Right lobe of liver (tissue), 6 donors: Measurements from ENCODE around the gene AAMP. TPM values are rescaled to one million over a fixed set of nuclear protein-coding genes. Genes with fewer than 3 reads are reported as not detected.
A peak's percentile ranks its signal among the peaks of the same experiment; 100 is the strongest.

ENCODE experiments used
- ATAC-seq, 4 donors: fragments of 200-7000 bp; cut with Tn5 transposase; one replicate each; pipeline ENCODE4 v1.9.1; 2020; ENCODE audit warnings: mild to moderate bottlenecking in 4 of 4, moderate library complexity in 4 of 4
- DNase-seq, 3 donors: peaks; one replicate each; pipeline ENCODE4 v3.0.0-alpha.2; 2020
- H3K27ac ChIP-seq, 3 donors: fragments of 200-600 bp; one replicate each; pipeline ENCODE4 v1.8.0; 2022
- H3K27me3 ChIP-seq, 2 donors: fragments of 200-600 bp; one replicate each; pipeline ENCODE4 v1.8.0; 2022
- H3K36me3 ChIP-seq, 4 donors: fragments of 200-600 bp; sonication (generic) in 1 of 4; one replicate each; pipeline versions ENCODE4 v1.5.1 to v1.8.0; 2017 to 2022; ENCODE audit warnings: control low read depth in 1 of 4
- H3K4me1 ChIP-seq, 4 donors: fragments of 200-600 bp; sonication (generic) in 1 of 4; one replicate each; pipeline versions ENCODE4 v1.5.1 to v1.8.0; 2017 to 2022; ENCODE audit warnings: control low read depth in 1 of 4
- H3K4me3 ChIP-seq, 3 donors: fragments of 200-600 bp; one replicate each; pipeline ENCODE4 v1.8.0; 2022
- H3K9me3 ChIP-seq, 4 donors: fragments of 200-600 bp; sonication (generic) in 1 of 4; one replicate each; pipeline versions ENCODE4 v1.5.1 to v1.8.0; 2017 to 2022; ENCODE audit warnings: control low read depth in 1 of 4
- CTCF ChIP-seq, 4 donors: fragments of 200-600 bp in 3 of 4; fragments of 450-650 bp in 1 of 4; IDR thresholded peaks; one replicate each; pipeline versions ENCODE4 v1.5.1 to v1.8.0; 2016 to 2022; ENCODE audit warnings: antibody characterized with exemption in 4 of 4, mild to moderate bottlenecking in 2 of 4
- POLR2A ChIP-seq: fragments of 450-650 bp; IDR thresholded peaks from one replicate; pipeline ENCODE4 v1.6.1; 2017; ENCODE audit warnings: antibody characterized with exemption, mild to moderate bottlenecking
- WGBS: methylation state at CpG from one replicate; pipeline ENCODE4 v1.1.6; 2018; ENCODE audit warnings: low coverage, low lambda C conversion rate; ENCODE audit not compliant: insufficient coverage; ENCODE audit errors: missing lambda C conversion rate; 5-methylcytosine and 5-hydroxymethylcytosine counted together
- intact Hi-C, 2 donors: fragments of 100-400 bp; cut with DNase I; formaldehyde crosslinking; loops; one replicate each; pipeline versions ENCODE4 v1.11.2 to v1.14.1; 2022
- total RNA-seq, 6 experiments: library from RNA; depleted of rRNA in 2 of 6; stranded (reverse); fragments of >200 nt in 2 of 6; fragmentation: NEBNext Ultra II Directional in 3 of 6; extraction: Animal tissue kit (Norgen Biotek cat#: 25700) in 3 of 6; gene quantifications; one replicate each; pipeline versions ENCODE4 v1.1.0 to v1.2.4, GENCODE V29; 2016 to 2023
- donor health status: DM: no; HTN: yes; CAD: no.
- donor health status: DM: no; HTN: no; CAD: no.
- donor health status: DM: no; HTN: no; CAD: no.
- donor health status: DM: no; HTN: yes; CAD: no.
- donor health status: DM: no; HTN: yes; CAD: no.

AAMP gene
- total RNA-seq, 6 experiments from 2014 or later, result 40.0 to 99.5 (median 45.2) TPM

GRCh38 chr2:218270721-218271486, 967 bp upstream of the AAMP start:
- H3K4me3 ChIP-seq, result peak overlapping the region; percentile 66 to 96 (median 95)
- H3K9me3 ChIP-seq, result no peaks in the 10 kb centered on the region
- no peak for DNase-seq
- 4% methylated on average over 23 of the region's 23 CpGs for WGBS
- ATAC-seq, result no peak
- intact Hi-C loops, result no loop called here
- TF ChIP-seq CTCF (IDR thresholded peaks at IDR 0.05) (no peak), POLR2A (no peak)
- peak overlapping the region in 2 of 3 donors; percentile 45 to 52 for H3K27ac ChIP-seq
- H3K4me1 ChIP-seq, result peaks cover 0 to 32% (median 17%) of the 10 kb centered on the region in 4 donors
- no peaks in the 10 kb centered on the region for H3K27me3 ChIP-seq
- peaks cover 6 to 41% (median 25%) of the 10 kb centered on the region in 4 donors for H3K36me3 ChIP-seq

GRCh38 chr2:218267259-218267658, 2.7 kb downstream of the AAMP start:
- 90% methylated on average over 4 of the region's 6 CpGs for WGBS
- H3K27ac ChIP-seq, result no peak overlapping the region
- ATAC-seq (no peak), DNase-seq (peak in 1 of 3 donors; percentile 24)
- peaks cover 0 to 44% (median 8%) of the 10 kb centered on the region in 4 donors for H3K36me3 ChIP-seq
- no peak overlapping the region for H3K4me3 ChIP-seq
- intact Hi-C loops, result no loop called here
- H3K27me3 ChIP-seq, result no peaks in the 10 kb centered on the region
- no peaks in the 10 kb centered on the region for H3K9me3 ChIP-seq
- peaks cover 0 to 40% (median 19%) of the 10 kb centered on the region in 4 donors for H3K4me1 ChIP-seq
- TF ChIP-seq POLR2A (no peak), CTCF (IDR thresholded peaks at IDR 0.05) (no peak)

- Histone ChIP-seq H3K36me3 (peaks cover 0 to 44% (median 8%) of the 10 kb centered on the region in 4 donors), H3K4me3 (no peak overlapping the region), H3K4me1 (peaks cover 0 to 32% (median 15%) of the 10 kb centered on the region in 4 donors), H3K9me3 (no peaks in the 10 kb centered on the region), H3K27me3 (no peaks in the 10 kb centered on the region), H3K27ac (no peak overlapping the region)
- WGBS, result 100% methylated on average over 2 of the region's 15 CpGs
- TF ChIP-seq CTCF (IDR thresholded peaks at IDR 0.05), result no peak
- TF ChIP-seq POLR2A, result no peak
- DNase-seq, result peak in 1 of 3 donors; percentile 43
- intact Hi-C loops, result no loop called here
- no peak for ATAC-seq
Observed at GRCh38 chr2:218266316-218266979, 3.5 kb downstream of the AAMP start.

- H3K4me3 ChIP-seq, result no peak overlapping the region
- no peaks in the 10 kb centered on the region for H3K9me3 ChIP-seq
- H3K27ac ChIP-seq, result no peak overlapping the region
- intact Hi-C loops, result no loop called here
- H3K27me3 ChIP-seq, result no peaks in the 10 kb centered on the region
- ATAC-seq (no peak), DNase-seq (peak in 1 of 3 donors; percentile 35)
- H3K4me1 ChIP-seq, result peaks cover 0 to 29% (median 12%) of the 10 kb centered on the region in 4 donors
- no peak for TF ChIP-seq POLR2A
- TF ChIP-seq CTCF (IDR thresholded peaks at IDR 0.05), result no peak
- peaks cover 0 to 44% (median 8%) of the 10 kb centered on the region in 4 donors for H3K36me3 ChIP-seq
- 97% methylated on average over 5 of the region's 8 CpGs for WGBS
Observed at GRCh38 chr2:218265626-218266025, 4.3 kb downstream of the AAMP start.
